Measurements from ENCODE around the gene ATP6V0A4.

ATP6V0A4 gene

GRCh38 chr7:138658889-138659288, 139.1 kb downstream of the ATP6V0A4 start:
- TF ChIP-seq TAF1 (IDR thresholded peaks at IDR 0.05; ENCODE audit: borderline replicate concordance, insufficient read depth, low read length): no peak
- no peak for TF ChIP-seq SIN3A (IDR thresholded peaks at IDR 0.05; ENCODE audit: borderline replicate concordance, insufficient read depth, low read length)
- TF ChIP-seq REST (IDR thresholded peaks at IDR 0.05; ENCODE audit: insufficient read depth in 1 of 2, low read depth in 2 of 2, low read length in 2 of 2): no peak
- TF ChIP-seq FOXP2 (optimal IDR thresholded peaks at IDR 0.05; ENCODE audit: borderline replicate concordance, extremely low read depth, extremely low read length, insufficient read depth): no peak

- TF ChIP-seq REST (IDR thresholded peaks at IDR 0.05; ENCODE audit: insufficient read depth in 1 of 2, low read depth in 2 of 2, low read length in 2 of 2) (no peak), FOXP2 (optimal IDR thresholded peaks at IDR 0.05; ENCODE audit: borderline replicate concordance, extremely low read depth, extremely low read length, insufficient read depth) (no peak), SIN3A (IDR thresholded peaks at IDR 0.05; ENCODE audit: borderline replicate concordance, insufficient read depth, low read length) (no peak), POLR2AphosphoS5 (IDR thresholded peaks at IDR 0.05; ENCODE audit: low read depth, low read length) (no peak), TAF1 (IDR thresholded peaks at IDR 0.05; ENCODE audit: borderline replicate concordance, insufficient read depth, low read length) (no peak)
Observed at GRCh38 chr7:138657854-138658386, 140.1 kb downstream of the ATP6V0A4 start.

- TF ChIP-seq TAF1 (IDR thresholded peaks at IDR 0.05; ENCODE audit: borderline replicate concordance, insufficient read depth, low read length): no peak
- no peak for TF ChIP-seq FOXP2 (optimal IDR thresholded peaks at IDR 0.05; ENCODE audit: borderline replicate concordance, extremely low read depth, extremely low read length, insufficient read depth)
- no peak for TF ChIP-seq POLR2AphosphoS5 (IDR thresholded peaks at IDR 0.05; ENCODE audit: low read depth, low read length)
- TF ChIP-seq REST (IDR thresholded peaks at IDR 0.05; ENCODE audit: insufficient read depth in 1 of 2, low read depth in 2 of 2, low read length in 2 of 2): no peak
- no peak for TF ChIP-seq SIN3A (IDR thresholded peaks at IDR 0.05; ENCODE audit: borderline replicate concordance, insufficient read depth, low read length)
Observed at GRCh38 chr7:138656952-138657351, 141.0 kb downstream of the ATP6V0A4 start.
